Stomach (tissue), 4 donors: Measurements from ENCODE around the gene SCN11A.

Source experiments
- CTCF ChIP-seq, 7 experiments: fragments of 450-650 bp in 4 of 7; fragments of 200-600 bp in 3 of 7; sonication (generic) in 3 of 7; IDR thresholded peaks; one replicate each; pipeline ENCODE4 v1.5.1; 2016 to 2019; ENCODE audit warnings: antibody characterized with exemption in 7 of 7, control low read depth in 2 of 7, mild to moderate bottlenecking in 1 of 7
- POLR2A ChIP-seq, 4 donors: fragments of 450-650 bp; IDR thresholded peaks; one replicate each; pipeline ENCODE4 v1.6.1; 2016; ENCODE audit warnings: antibody characterized with exemption in 4 of 4, control low read depth in 2 of 4, mild to moderate bottlenecking in 1 of 4, moderate library complexity in 1 of 4
- POLR2AphosphoS5 ChIP-seq, 3 donors: sonication (generic); formaldehyde crosslinking; IDR thresholded peaks; one replicate each; pipeline ENCODE4 v1.6.1; 2016; ENCODE audit warnings: antibody characterized with exemption in 3 of 3

- TF ChIP-seq POLR2AphosphoS5 (IDR thresholded peaks at IDR 0.05), result no peak
- TF ChIP-seq CTCF (IDR thresholded peaks at IDR 0.05), result no peak
- no peak for TF ChIP-seq POLR2A (IDR thresholded peaks at IDR 0.05)
These were observed 48.2 kb upstream of the SCN11A start for GRCh38 chr3:39099738-39100499.
